ENCODE measurements around the gene GABBR2. TPM values are rescaled to one million over a fixed set of nuclear protein-coding genes. Genes with fewer than 3 reads are reported as not detected.

The GABBR2 gene
- total RNA-seq, 1 experiment from 2014 or later: 6.3 TPM

DNA sequence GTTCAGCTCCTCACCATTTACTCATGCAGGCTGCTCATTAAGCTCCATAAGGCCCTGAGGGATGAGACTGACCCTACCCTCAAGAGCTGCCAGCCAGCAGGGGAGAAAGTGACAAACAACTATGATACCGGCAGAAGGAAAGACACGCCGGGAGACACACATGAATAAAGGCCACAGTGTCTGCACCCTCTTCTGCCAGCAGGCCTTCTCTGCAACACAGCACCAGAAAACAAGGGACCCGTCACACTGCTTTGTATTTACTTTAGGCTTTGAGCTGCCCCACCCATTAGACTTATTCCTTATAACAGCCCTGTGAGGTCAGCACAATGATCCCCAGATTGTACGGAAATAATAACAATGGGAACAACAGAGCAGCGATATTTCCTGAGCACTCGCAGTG lies 7.2 kb downstream of the GABBR2 start:
- no peaks in the 10 kb centered on the region for H3K9me3 ChIP-seq (ENCODE audit: control insufficient read depth, insufficient read depth, low read depth, low read length)
- ChIA-PET CTCF (interaction anchor here (0.5 kb wide), 1 partner anchor 87 kb away, joined by 4 read pairs; no protein-coding TSS in a partner anchor), POLR2A (no interaction called here)
- TF ChIP-seq POLR2AphosphoS5 (IDR thresholded peaks at IDR 0.05; ENCODE audit: low read depth, low read length) (no peak), TCF7L2 (IDR thresholded peaks at IDR 0.05; ENCODE audit: low read depth, low read length) (no peak), SIN3A (IDR thresholded peaks at IDR 0.05; ENCODE audit: borderline replicate concordance, insufficient read depth, low read depth, low read length) (no peak)
- TF ChIP-seq, protein P1, sequence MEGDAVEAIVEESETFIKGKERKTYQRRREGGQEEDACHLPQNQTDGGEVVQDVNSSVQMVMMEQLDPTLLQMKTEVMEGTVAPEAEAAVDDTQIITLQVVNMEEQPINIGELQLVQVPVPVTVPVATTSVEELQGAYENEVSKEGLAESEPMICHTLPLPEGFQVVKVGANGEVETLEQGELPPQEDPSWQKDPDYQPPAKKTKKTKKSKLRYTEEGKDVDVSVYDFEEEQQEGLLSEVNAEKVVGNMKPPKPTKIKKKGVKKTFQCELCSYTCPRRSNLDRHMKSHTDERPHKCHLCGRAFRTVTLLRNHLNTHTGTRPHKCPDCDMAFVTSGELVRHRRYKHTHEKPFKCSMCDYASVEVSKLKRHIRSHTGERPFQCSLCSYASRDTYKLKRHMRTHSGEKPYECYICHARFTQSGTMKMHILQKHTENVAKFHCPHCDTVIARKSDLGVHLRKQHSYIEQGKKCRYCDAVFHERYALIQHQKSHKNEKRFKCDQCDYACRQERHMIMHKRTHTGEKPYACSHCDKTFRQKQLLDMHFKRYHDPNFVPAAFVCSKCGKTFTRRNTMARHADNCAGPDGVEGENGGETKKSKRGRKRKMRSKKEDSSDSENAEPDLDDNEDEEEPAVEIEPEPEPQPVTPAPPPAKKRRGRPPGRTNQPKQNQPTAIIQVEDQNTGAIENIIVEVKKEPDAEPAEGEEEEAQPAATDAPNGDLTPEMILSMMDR (IDR thresholded peaks at IDR 0.05): no peak
- no peaks in the 10 kb centered on the region for H3K36me3 ChIP-seq (ENCODE audit: control insufficient read depth, insufficient read depth, low read length)
- intact Hi-C loops (cut with micrococcal nuclease; ENCODE audit: unreplicated experiment) (no loop called here), in situ Hi-C loops (cut with HindIII; ENCODE audit: low pct_unique_long_range_greater_than_20kb, low sequenced_read_pairs) (no loop called here)
- no peaks in the 10 kb centered on the region; the same call in 1 of the 2 replicates for H3K4me1 ChIP-seq (ENCODE audit: control insufficient read depth, insufficient read depth, low read length)
- BruUV-seq (replicated peaks): no TSS peak
- no peak overlapping the region for H3K4me3 ChIP-seq (ENCODE audit: low read depth in 2 of 2, low read length in 2 of 2)
- DNase-seq (ENCODE audit: low read depth, low spot score) (no peak), ATAC-seq (no peak)
- H3K27me3 ChIP-seq (ENCODE audit: control insufficient read depth, insufficient read depth, low read length): no peaks in the 10 kb centered on the region
- no peak overlapping the region for H3K27ac ChIP-seq (ENCODE audit: low read length)

DNA sequence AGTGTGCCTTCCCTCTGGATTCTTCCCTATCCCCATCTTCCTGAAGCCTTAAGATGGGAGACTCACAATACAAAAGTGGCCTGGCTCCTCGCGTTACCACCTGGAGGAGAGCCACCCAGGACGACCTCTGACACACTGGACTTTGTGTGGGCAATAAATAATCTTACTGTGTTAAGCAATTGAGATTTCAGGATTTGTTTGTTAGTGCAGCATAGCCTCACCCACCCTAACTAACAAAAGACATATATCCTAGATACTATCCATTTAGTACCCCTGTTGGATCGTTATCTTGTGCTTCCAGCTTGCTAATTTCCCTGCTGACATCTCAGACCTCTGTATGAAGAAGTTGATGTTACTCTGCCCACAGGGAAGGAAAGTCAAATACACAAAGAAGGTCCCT lies 7.9 kb downstream of the GABBR2 start:
- H3K27me3 ChIP-seq (ENCODE audit: control insufficient read depth, insufficient read depth, low read length): no peaks in the 10 kb centered on the region; the same call in 1 of the 2 replicates
- DNase-seq (ENCODE audit: low read depth, low spot score) (no peak), ATAC-seq (no peak)
- BruUV-seq (replicated peaks): no TSS peak
- H3K4me1 ChIP-seq (ENCODE audit: control insufficient read depth, insufficient read depth, low read length): no peaks in the 10 kb centered on the region; the same call in 1 of the 2 replicates
- H3K4me3 ChIP-seq (ENCODE audit: low read depth in 2 of 2, low read length in 2 of 2): no peak overlapping the region
- intact Hi-C loops (cut with micrococcal nuclease; ENCODE audit: unreplicated experiment): no loop called here
- CTCF ChIA-PET: no interaction called here
- TF ChIP-seq, protein P2, sequence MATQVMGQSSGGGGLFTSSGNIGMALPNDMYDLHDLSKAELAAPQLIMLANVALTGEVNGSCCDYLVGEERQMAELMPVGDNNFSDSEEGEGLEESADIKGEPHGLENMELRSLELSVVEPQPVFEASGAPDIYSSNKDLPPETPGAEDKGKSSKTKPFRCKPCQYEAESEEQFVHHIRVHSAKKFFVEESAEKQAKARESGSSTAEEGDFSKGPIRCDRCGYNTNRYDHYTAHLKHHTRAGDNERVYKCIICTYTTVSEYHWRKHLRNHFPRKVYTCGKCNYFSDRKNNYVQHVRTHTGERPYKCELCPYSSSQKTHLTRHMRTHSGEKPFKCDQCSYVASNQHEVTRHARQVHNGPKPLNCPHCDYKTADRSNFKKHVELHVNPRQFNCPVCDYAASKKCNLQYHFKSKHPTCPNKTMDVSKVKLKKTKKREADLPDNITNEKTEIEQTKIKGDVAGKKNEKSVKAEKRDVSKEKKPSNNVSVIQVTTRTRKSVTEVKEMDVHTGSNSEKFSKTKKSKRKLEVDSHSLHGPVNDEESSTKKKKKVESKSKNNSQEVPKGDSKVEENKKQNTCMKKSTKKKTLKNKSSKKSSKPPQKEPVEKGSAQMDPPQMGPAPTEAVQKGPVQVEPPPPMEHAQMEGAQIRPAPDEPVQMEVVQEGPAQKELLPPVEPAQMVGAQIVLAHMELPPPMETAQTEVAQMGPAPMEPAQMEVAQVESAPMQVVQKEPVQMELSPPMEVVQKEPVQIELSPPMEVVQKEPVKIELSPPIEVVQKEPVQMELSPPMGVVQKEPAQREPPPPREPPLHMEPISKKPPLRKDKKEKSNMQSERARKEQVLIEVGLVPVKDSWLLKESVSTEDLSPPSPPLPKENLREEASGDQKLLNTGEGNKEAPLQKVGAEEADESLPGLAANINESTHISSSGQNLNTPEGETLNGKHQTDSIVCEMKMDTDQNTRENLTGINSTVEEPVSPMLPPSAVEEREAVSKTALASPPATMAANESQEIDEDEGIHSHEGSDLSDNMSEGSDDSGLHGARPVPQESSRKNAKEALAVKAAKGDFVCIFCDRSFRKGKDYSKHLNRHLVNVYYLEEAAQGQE (IDR thresholded peaks at IDR 0.05; ENCODE audit: insufficient read depth in 1 of 2, low read depth in 2 of 2, low read length in 1 of 2): no peak
- TF ChIP-seq TCF7L2 (IDR thresholded peaks at IDR 0.05; ENCODE audit: low read depth, low read length): no peak
- no peak for TF ChIP-seq POLR2AphosphoS5 (IDR thresholded peaks at IDR 0.05; ENCODE audit: low read depth, low read length)
- TF ChIP-seq, protein P1 (IDR thresholded peaks at IDR 0.05): no peak
- no peak for TF ChIP-seq SIN3A (IDR thresholded peaks at IDR 0.05; ENCODE audit: borderline replicate concordance, insufficient read depth, low read depth, low read length)
- POLR2A ChIA-PET: no interaction called here
- in situ Hi-C loops (cut with HindIII; ENCODE audit: low pct_unique_long_range_greater_than_20kb, low sequenced_read_pairs): no loop called here
- no peaks in the 10 kb centered on the region for H3K9me3 ChIP-seq (ENCODE audit: control insufficient read depth, insufficient read depth, low read depth, low read length)
- no peaks in the 10 kb centered on the region for H3K36me3 ChIP-seq (ENCODE audit: control insufficient read depth, insufficient read depth, low read length)
- H3K27ac ChIP-seq (ENCODE audit: low read length): no peak overlapping the region
